MCF 10A (cell line): ENCODE measurements around the gene NEK11. TPM values are rescaled to one million over a fixed set of nuclear protein-coding genes. Genes with fewer than 3 reads are reported as not detected.
A peak's percentile ranks its signal among the peaks of the same experiment; 100 is the strongest.
"Not testable (repeated sequence)": the region's sequence is repeated elsewhere in the genome, so short reads cannot be mapped to it uniquely, and the experiment has no call there.

Experiments
- BruUV-seq: library from RNA; stranded (reverse); fragments of 400-500 nt; replicated peaks from 2 replicates; lab custom pipeline; 2021; lab: Mats Ljungman, UMichigan
- CTCF ChIA-PET: fragments of 300-600 bp; sonication (Branson Sonifier 250); formaldehyde crosslinking; extraction: SDS; loops from one replicate; lab custom pipeline; 2021; ENCODE audit warnings: antibody characterized with exemption, inconsistent platforms; lab: Yijun Ruan, JAX
- POLR2A ChIA-PET: fragments of 300-600, 350-650 bp; sonication (Branson Sonifier 250); formaldehyde crosslinking; extraction: SDS; loops from one replicate; lab custom pipeline; 2020; ENCODE audit warnings: antibody characterized with exemption, inconsistent platforms; lab: Yijun Ruan, JAX
- DNase-seq: peaks from one replicate; pipeline ENCODE4 v3.0.0-alpha.2; 2018; ENCODE audit not compliant: unreplicated experiment
- H3K27ac Mint-ChIP-seq: one replicate; pipeline ENCODE4 v1.8.0; 2022; ENCODE audit warnings: mild to moderate bottlenecking, low read depth, mixed read lengths; ENCODE audit not compliant: unreplicated experiment
- H3K27me3 Mint-ChIP-seq: one replicate; pipeline ENCODE4 v1.8.0; 2022; ENCODE audit warnings: mixed read lengths; ENCODE audit not compliant: insufficient read depth, unreplicated experiment
- H3K36me3 Mint-ChIP-seq: one replicate; pipeline ENCODE4 v1.8.0; 2022; ENCODE audit warnings: mild to moderate bottlenecking, moderate library complexity, mixed read lengths; ENCODE audit not compliant: insufficient read depth, unreplicated experiment
- H3K4me1 Mint-ChIP-seq: one replicate; pipeline ENCODE4 v1.8.0; 2022; ENCODE audit warnings: mixed read lengths; ENCODE audit not compliant: insufficient read depth, unreplicated experiment
- H3K4me3 Mint-ChIP-seq: one replicate; pipeline ENCODE4 v1.8.0; 2022; ENCODE audit warnings: mild to moderate bottlenecking, moderate library complexity, mixed read lengths; ENCODE audit not compliant: unreplicated experiment
- H3K9me3 Mint-ChIP-seq: one replicate; pipeline ENCODE4 v1.8.0; 2022; ENCODE audit warnings: mixed read lengths; ENCODE audit not compliant: unreplicated experiment
- CTCF ChIP-seq: fragments of 200-600 bp; IDR thresholded peaks from one replicate; pipeline ENCODE4 v1.8.0; 2022; ENCODE audit warnings: antibody characterized with exemption, mild to moderate bottlenecking; ENCODE audit not compliant: unreplicated experiment
- intact Hi-C: fragments of 100-400 bp; cut with micrococcal nuclease; formaldehyde crosslinking; loops from 2 replicates; pipeline ENCODE4 v1.14.1; 2022
- total RNA-seq: library from RNA; stranded (reverse); gene quantifications from 2 replicates; pipeline ENCODE4 v1.2.3, GENCODE V29; 2022

Gene NEK11
- total RNA-seq, 1 experiment from 2014 or later: 6.9 TPM

GRCh38 chr3:131036200-131036816 is 9.6 kb downstream of the NEK11 start:
- Mint-ChIP-seq H3K9me3 (no peaks in the 10 kb centered on the region), H3K36me3 (peaks cover 3% of the 10 kb centered on the region), H3K4me3 (no peak overlapping the region), H3K27ac (no peak overlapping the region), H3K27me3 (no peaks in the 10 kb centered on the region), H3K4me1 (peaks cover 7% of the 10 kb centered on the region)
- ChIA-PET CTCF (interaction anchor here (1.0 to 1.9 kb wide), 6 partner anchors 9 to 759 kb away, joined by 3 to 7 read pairs (median 4); partner anchors contain the start of genes ASTE1 and NEK11), POLR2A (interaction anchor here (0.8 to 2.4 kb wide), 4 partner anchors 10 to 346 kb away, joined by 3 to 20 read pairs (median 3); partner anchors contain the start of genes ASTE1 and NEK11)
- no TSS peak for BruUV-seq
- intact Hi-C loops: loop anchor here (2.0 to 10.0 kb wide), 2 partner anchors 344 to 418 kb away; partner anchors contain the start of gene NUDT16
- no peak for TF ChIP-seq CTCF
- peak; percentile 70 for DNase-seq

GRCh38 chr3:131036986-131037385 is 10.3 kb downstream of the NEK11 start:
- no TSS peak for BruUV-seq
- no peak overlapping the region for H3K27ac Mint-ChIP-seq
- intact Hi-C loops: loop anchor here (2.0 to 10.0 kb wide), 2 partner anchors 344 to 418 kb away; partner anchors contain the start of gene NUDT16
- H3K27me3 Mint-ChIP-seq: no peaks in the 10 kb centered on the region
- H3K36me3 Mint-ChIP-seq: no peaks in the 10 kb centered on the region
- H3K9me3 Mint-ChIP-seq: no peaks in the 10 kb centered on the region
- H3K4me3 Mint-ChIP-seq: no peak overlapping the region
- peaks cover 7% of the 10 kb centered on the region for H3K4me1 Mint-ChIP-seq
- ChIA-PET CTCF (interaction anchor here (0.7 to 1.5 kb wide), 3 partner anchors 12 to 757 kb away, joined by 3 to 6 read pairs (median 3); no protein-coding TSS in a partner anchor), POLR2A (interaction anchor here (0.8 to 2.4 kb wide), 3 partner anchors 10 to 11 kb away, joined by 3 to 20 read pairs (median 3); partner anchors contain the start of genes ASTE1 and NEK11)
- no peak for TF ChIP-seq CTCF
- no peak for DNase-seq

GRCh38 chr3:131038326-131038725 is 11.6 kb downstream of the NEK11 start:
- H3K4me1 Mint-ChIP-seq: peaks cover 7% of the 10 kb centered on the region
- DNase-seq: no peak
- no peak overlapping the region for H3K4me3 Mint-ChIP-seq
- BruUV-seq: no TSS peak
- intact Hi-C loops: loop anchor here (10.0 kb wide), 1 partner anchor 416 kb away; no protein-coding TSS in a partner anchor
- no peak overlapping the region for H3K27ac Mint-ChIP-seq
- no peaks in the 10 kb centered on the region for H3K9me3 Mint-ChIP-seq
- ChIA-PET CTCF (interaction anchor here (1.0 kb wide), 1 partner anchor 104 kb away, joined by 3 read pairs; no protein-coding TSS in a partner anchor), POLR2A (interaction anchor here (1.0 kb wide), 1 partner anchor 12 kb away, joined by 3 read pairs; the partner anchor contains the start of genes ASTE1 and NEK11)
- TF ChIP-seq CTCF: no peak
- H3K27me3 Mint-ChIP-seq: no peaks in the 10 kb centered on the region
- H3K36me3 Mint-ChIP-seq: no peaks in the 10 kb centered on the region

GRCh38 chr3:131042271-131042985 is 15.8 kb downstream of the NEK11 start:
- H3K36me3 Mint-ChIP-seq, H3K4me3 Mint-ChIP-seq, H3K27me3 Mint-ChIP-seq, DNase-seq, intact Hi-C loops, POLR2A ChIA-PET, BruUV-seq, H3K4me1 Mint-ChIP-seq, H3K27ac Mint-ChIP-seq, H3K9me3 Mint-ChIP-seq: not testable (repeated sequence)
- CTCF ChIA-PET: interaction anchor here (0.7 to 2.0 kb wide), 5 partner anchors 9 to 753 kb away, joined by 3 to 4 read pairs (median 3); no protein-coding TSS in a partner anchor
